CD14-positive monocyte (primary cell): ENCODE results near the gene KCNH1. TPM values are rescaled to one million over a fixed set of nuclear protein-coding genes. Genes with fewer than 3 reads are reported as not detected.

Experiments
- DNase-seq, 3 donors: peaks; one replicate each; pipeline ENCODE4 v3.0.0-alpha.2; 2011 to 2022
- H2AFZ ChIP-seq: 2 replicates; pipeline ENCODE4 v1.6.0; 2012; ENCODE audit warnings: mild to moderate bottlenecking, low read depth, low read length, inconsistent platforms; ENCODE audit not compliant: insufficient read depth, poor library complexity, severe bottlenecking
- H3K27ac ChIP-seq, 2 donors: 1 replicate in 1 of 2; 2 replicates in 1 of 2; pipeline ENCODE4 v1.5.1; 2012 to 2013; ENCODE audit warnings: low read length in 2 of 2, control low read depth in 1 of 2, inconsistent platforms in 1 of 2, low read depth in 1 of 2, mild to moderate bottlenecking in 1 of 2
- H3K27me3 ChIP-seq, 2 donors: one replicate each; pipeline versions ENCODE4 v1.6.0 to v1.6.1; 2011 to 2013; ENCODE audit warnings: low read length in 2 of 2; ENCODE audit not compliant: control insufficient read depth in 2 of 2, insufficient read depth in 2 of 2
- H3K36me3 ChIP-seq, 2 donors: replicated peaks in 1 of 2; 1 replicate in 1 of 2; 2 replicates in 1 of 2; pipeline versions ENCODE4 v1.5.1 to v1.6.1; 2012 to 2013; ENCODE audit warnings: low read length in 2 of 2, control low read depth in 1 of 2, inconsistent platforms in 1 of 2, mild to moderate bottlenecking in 1 of 2; ENCODE audit not compliant: insufficient read depth in 2 of 2, control insufficient read depth in 1 of 2
- H3K4me1 ChIP-seq, 2 donors: 1 replicate in 1 of 2; 2 replicates in 1 of 2; pipeline versions ENCODE4 v1.5.1 to v1.6.1; 2012 to 2013; ENCODE audit warnings: low read length in 2 of 2, control low read depth in 1 of 2, inconsistent platforms in 1 of 2, mild to moderate bottlenecking in 1 of 2, moderate library complexity in 1 of 2; ENCODE audit not compliant: insufficient read depth in 2 of 2, control insufficient read depth in 1 of 2
- H3K4me2 ChIP-seq: replicated peaks from 2 replicates; pipeline ENCODE3; 2012; ENCODE audit warnings: low read length, moderate library complexity, mild to moderate bottlenecking; ENCODE audit not compliant: poor library complexity, severe bottlenecking; ENCODE audit errors: extremely low read depth
- H3K4me3 ChIP-seq, 3 experiments: fragments of 200-600 bp in 1 of 3; sonication (generic) in 1 of 3; replicated peaks in 1 of 3; 1 replicate in 2 of 3; 2 replicates in 1 of 3; pipeline ENCODE4 v1.5.1; 2011 to 2013; ENCODE audit warnings: low read length in 3 of 3, mild to moderate bottlenecking in 3 of 3, control low read depth in 2 of 3, low read depth in 2 of 3, inconsistent platforms in 1 of 3, moderate library complexity in 1 of 3
- H3K79me2 ChIP-seq: 2 replicates; pipeline ENCODE4 v1.6.0; 2012; ENCODE audit warnings: mild to moderate bottlenecking, control low read depth, inconsistent platforms, low read length, moderate library complexity; ENCODE audit not compliant: insufficient read depth
- H3K9ac ChIP-seq: 2 replicates; pipeline ENCODE4 v1.6.0; 2017; ENCODE audit warnings: low read length, mild to moderate bottlenecking; ENCODE audit not compliant: insufficient read depth, poor library complexity, severe bottlenecking
- H3K9me3 ChIP-seq, 2 donors: replicated peaks in 1 of 2; 1 replicate in 1 of 2; 2 replicates in 1 of 2; pipeline versions ENCODE4 v1.5.1 to v1.6.1; 2012 to 2013; ENCODE audit warnings: low read length in 2 of 2, control low read depth in 1 of 2; ENCODE audit not compliant: control insufficient read depth in 1 of 2, insufficient read depth in 1 of 2
- H4K20me1 ChIP-seq: 2 replicates; pipeline ENCODE4 v1.6.0; 2012; ENCODE audit warnings: mild to moderate bottlenecking, low read length, control low read depth, moderate library complexity; ENCODE audit not compliant: insufficient read depth
- H3K27ac Mint-ChIP-seq, 7 donors: one replicate each; pipeline ENCODE4 v1.8.0; 2020; ENCODE audit warnings: mild to moderate bottlenecking in 7 of 7, mixed read lengths in 7 of 7, moderate library complexity in 6 of 7, inconsistent platforms in 2 of 7
- H3K27me3 Mint-ChIP-seq, 3 donors: one replicate each; pipeline ENCODE4 v1.8.0; 2021 to 2022; ENCODE audit warnings: low read depth in 3 of 3, mild to moderate bottlenecking in 3 of 3, mixed read lengths in 3 of 3, moderate library complexity in 3 of 3, inconsistent platforms in 1 of 3
- H3K36me3 Mint-ChIP-seq, 2 donors: one replicate each; pipeline ENCODE4 v1.8.0; 2020; ENCODE audit warnings: mixed read lengths in 2 of 2, inconsistent platforms in 1 of 2, mild to moderate bottlenecking in 1 of 2
- H3K4me1 Mint-ChIP-seq: one replicate; pipeline ENCODE4 v1.8.0; 2020; ENCODE audit warnings: mild to moderate bottlenecking, mixed read lengths
- H3K4me3 Mint-ChIP-seq, 2 donors: one replicate each; pipeline ENCODE4 v1.8.0; 2020; ENCODE audit warnings: mild to moderate bottlenecking in 2 of 2, mixed read lengths in 2 of 2, moderate library complexity in 1 of 2
- H3K9me3 Mint-ChIP-seq, 7 donors: one replicate each; pipeline ENCODE4 v1.8.0; 2020 to 2022; ENCODE audit warnings: mixed read lengths in 7 of 7, mild to moderate bottlenecking in 6 of 7, moderate library complexity in 6 of 7, inconsistent platforms in 2 of 7
- WGBS: methylation state at CpG from one replicate; pipeline ENCODE4 v1.1.5; 2013; ENCODE audit warnings: missing lambda C conversion rate; ENCODE audit not compliant: insufficient coverage; 5-methylcytosine and 5-hydroxymethylcytosine counted together
- intact Hi-C, 2 donors: fragments of 100-400 bp; cut with micrococcal nuclease; formaldehyde crosslinking; loops; one replicate each; pipeline versions ENCODE4 v1.15.0 to v1.15.1; 2023
- polyA plus RNA-seq, 3 donors: library from polyadenylated mRNA; depleted of rRNA in 1 of 3; unstranded in 2 of 3; stranded (reverse) in 1 of 3; fragments of 300-500 nt in 2 of 3; fragments of >200 nt in 1 of 3; fragmentation: Illumina TruSeq in 2 of 3; gene quantifications; 1 replicate in 2 of 3; 2 replicates in 1 of 3; pipeline ENCODE4 v1.2.3, GENCODE V29; 2012 to 2021
- TF ChIP-seq, protein P1 (sequence below): fragments of 200-600 bp; IDR thresholded peaks from one replicate; pipeline ENCODE4 v1.8.0; 2022; ENCODE audit warnings: antibody characterized with exemption, mild to moderate bottlenecking

Gene KCNH1
- polyA plus RNA-seq, 3 donors, result not detected

GRCh38 chr1:210937846-210938245 is 196.1 kb downstream of the KCNH1 start:
- Histone ChIP-seq H3K27ac (no peak overlapping the region), H4K20me1 (no peaks in the 10 kb centered on the region), H3K79me2 (no peaks in the 10 kb centered on the region), H3K9me3 (no peaks in the 10 kb centered on the region), H3K4me3 (no peak overlapping the region), H3K4me2 (no peak overlapping the region), H2AFZ (no peak overlapping the region), H3K4me1 (no peaks in the 10 kb centered on the region), H3K36me3 (no peaks in the 10 kb centered on the region), H3K27me3 (no peaks in the 10 kb centered on the region), H3K9ac (no peak overlapping the region)
- Mint-ChIP-seq H3K4me3 (no peak overlapping the region), H3K27me3 (no peaks in the 10 kb centered on the region), H3K27ac (no peak overlapping the region), H3K4me1 (no peaks in the 10 kb centered on the region), H3K9me3 (no peaks in the 10 kb centered on the region), H3K36me3 (no peaks in the 10 kb centered on the region)
- intact Hi-C loops, result no loop called here
- TF ChIP-seq, protein P1, sequence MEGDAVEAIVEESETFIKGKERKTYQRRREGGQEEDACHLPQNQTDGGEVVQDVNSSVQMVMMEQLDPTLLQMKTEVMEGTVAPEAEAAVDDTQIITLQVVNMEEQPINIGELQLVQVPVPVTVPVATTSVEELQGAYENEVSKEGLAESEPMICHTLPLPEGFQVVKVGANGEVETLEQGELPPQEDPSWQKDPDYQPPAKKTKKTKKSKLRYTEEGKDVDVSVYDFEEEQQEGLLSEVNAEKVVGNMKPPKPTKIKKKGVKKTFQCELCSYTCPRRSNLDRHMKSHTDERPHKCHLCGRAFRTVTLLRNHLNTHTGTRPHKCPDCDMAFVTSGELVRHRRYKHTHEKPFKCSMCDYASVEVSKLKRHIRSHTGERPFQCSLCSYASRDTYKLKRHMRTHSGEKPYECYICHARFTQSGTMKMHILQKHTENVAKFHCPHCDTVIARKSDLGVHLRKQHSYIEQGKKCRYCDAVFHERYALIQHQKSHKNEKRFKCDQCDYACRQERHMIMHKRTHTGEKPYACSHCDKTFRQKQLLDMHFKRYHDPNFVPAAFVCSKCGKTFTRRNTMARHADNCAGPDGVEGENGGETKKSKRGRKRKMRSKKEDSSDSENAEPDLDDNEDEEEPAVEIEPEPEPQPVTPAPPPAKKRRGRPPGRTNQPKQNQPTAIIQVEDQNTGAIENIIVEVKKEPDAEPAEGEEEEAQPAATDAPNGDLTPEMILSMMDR, result no peak
- DNase-seq, result no peak

DNA sequence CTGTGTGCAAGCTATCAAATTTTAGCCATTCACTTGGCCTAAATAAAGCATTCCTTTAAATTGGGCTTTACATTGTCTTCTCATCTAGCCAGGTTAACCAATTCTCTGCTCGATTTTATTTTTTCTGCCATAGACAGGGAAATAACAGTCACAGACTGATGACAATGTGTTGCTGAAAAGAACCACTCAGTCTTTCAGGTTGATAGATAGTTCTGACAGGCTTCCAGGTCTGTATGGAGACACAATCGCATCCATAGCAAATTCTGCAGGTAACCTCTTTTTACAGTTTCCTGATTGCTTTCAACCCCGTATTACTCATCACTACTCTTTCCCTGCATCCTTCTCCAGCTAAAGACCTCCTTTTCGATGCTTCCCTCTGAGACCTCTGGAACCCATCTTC is 198.0 kb downstream of the KCNH1 start:
- no peak for DNase-seq
- Histone ChIP-seq H3K9ac (no peak overlapping the region), H3K9me3 (no peaks in the 10 kb centered on the region), H3K36me3 (no peaks in the 10 kb centered on the region), H3K79me2 (no peaks in the 10 kb centered on the region), H3K27ac (no peak overlapping the region), H2AFZ (no peak overlapping the region), H3K4me2 (no peak overlapping the region), H3K4me1 (no peaks in the 10 kb centered on the region), H3K4me3 (no peak overlapping the region), H3K27me3 (no peaks in the 10 kb centered on the region), H4K20me1 (no peaks in the 10 kb centered on the region)
- Mint-ChIP-seq H3K4me3 (no peak overlapping the region), H3K27ac (no peak overlapping the region), H3K4me1 (no peaks in the 10 kb centered on the region), H3K27me3 (no peaks in the 10 kb centered on the region), H3K36me3 (no peaks in the 10 kb centered on the region), H3K9me3 (peaks cover 0 to 2% (median 0%) of the 10 kb centered on the region in 7 donors)
- intact Hi-C loops, result no loop called here
- WGBS, result 94% methylated on average over 2 of the region's 4 CpGs
- TF ChIP-seq, protein P1, result no peak
